Stimulated activated CD8-positive, alpha-beta memory T cell treated with anti-CD3 and anti-CD28 coated beads, Interleukin-15, amount 100 ng/mL, for 24 hours (primary cell): Measurements from ENCODE around the gene SLC28A1.

Experiments
- DNase-seq: peaks from one replicate; pipeline ENCODE4 v3.0.0-alpha.2; 2020; ENCODE audit warnings: low read depth

Gene SLC28A1

GRCh38 chr15:84886211-84886983, 1.9 kb downstream of the SLC28A1 start:
- DNase-seq = no peak

- DNase-seq = no peak
These were observed 2.5 kb downstream of the SLC28A1 start for GRCh38 chr15:84886984-84887299.

GRCh38 chr15:84887938-84888337, 3.5 kb downstream of the SLC28A1 start:
- DNase-seq = no peak

GRCh38 chr15:84888639-84889038, 4.2 kb downstream of the SLC28A1 start:
- DNase-seq = no peak

GRCh38 chr15:84889313-84889990, 5.0 kb downstream of the SLC28A1 start:
- no peak for DNase-seq

GRCh38 chr15:84889991-84890669, 5.7 kb downstream of the SLC28A1 start:
- no peak for DNase-seq

GRCh38 chr15:84890670-84891162, 6.3 kb downstream of the SLC28A1 start:
- no peak for DNase-seq

GRCh38 chr15:84891339-84891738, 6.9 kb downstream of the SLC28A1 start:
- no peak for DNase-seq

GRCh38 chr15:84892786-84893307, 8.4 kb downstream of the SLC28A1 start:
- DNase-seq = no peak

GRCh38 chr15:84893607-84894006, 9.1 kb downstream of the SLC28A1 start:
- no peak for DNase-seq

GRCh38 chr15:84894736-84895425, 10.4 kb downstream of the SLC28A1 start:
- DNase-seq = no peak

- no peak for DNase-seq
These were observed 14.3 kb downstream of the SLC28A1 start for GRCh38 chr15:84898761-84899160.

- no peak for DNase-seq
These were observed 15.3 kb downstream of the SLC28A1 start for GRCh38 chr15:84899750-84900149.

GRCh38 chr15:84901540-84901939, 17.1 kb downstream of the SLC28A1 start:
- no peak for DNase-seq

- DNase-seq = no peak
These were observed 19.3 kb downstream of the SLC28A1 start for GRCh38 chr15:84903751-84904150.

- DNase-seq = no peak
These were observed 20.0 kb downstream of the SLC28A1 start for GRCh38 chr15:84904419-84904818.

GRCh38 chr15:84905016-84905916, 20.8 kb downstream of the SLC28A1 start:
- DNase-seq = no peak

GRCh38 chr15:84907731-84908130, 23.3 kb downstream of the SLC28A1 start:
- DNase-seq = no peak

GRCh38 chr15:84908564-84908963, 24.1 kb downstream of the SLC28A1 start:
- DNase-seq = no peak

GRCh38 chr15:84909029-84909428, 24.6 kb downstream of the SLC28A1 start:
- DNase-seq = no peak

GRCh38 chr15:84909782-84910181, 25.3 kb downstream of the SLC28A1 start:
- DNase-seq = no peak
